Liver (tissue), 3 donors: Measurements from ENCODE around the gene WHAMM.

ENCODE experiments used
- EGR1 ChIP-seq, 2 donors: IDR thresholded peaks; 2 replicates each; pipeline ENCODE4 v1.6.1; 2016 to 2018; ENCODE audit warnings: antibody characterized with exemption in 2 of 2, low read depth in 2 of 2
- FOXA2 ChIP-seq: IDR thresholded peaks from 2 replicates; pipeline ENCODE4 v1.6.1; 2016; ENCODE audit warnings: antibody characterized with exemption
- GABPA ChIP-seq, 2 donors: IDR thresholded peaks in 1 of 2; conservative IDR thresholded peaks in 1 of 2; 2 replicates each; pipeline ENCODE4 v1.6.1; 2016; ENCODE audit warnings: antibody characterized with exemption in 2 of 2, mild to moderate bottlenecking in 1 of 2, moderate library complexity in 1 of 2
- JUND ChIP-seq, 2 donors: IDR thresholded peaks; 2 replicates each; pipeline ENCODE4 v1.6.1; 2016; ENCODE audit warnings: antibody characterized with exemption in 2 of 2
- RAD21 ChIP-seq, 2 donors: IDR thresholded peaks; 2 replicates each; pipeline ENCODE4 v1.6.1; 2016; ENCODE audit warnings: antibody characterized with exemption in 2 of 2, mild to moderate bottlenecking in 2 of 2
- RXRA ChIP-seq, 2 donors: IDR thresholded peaks; 2 replicates each; pipeline ENCODE4 v1.6.1; 2017 to 2018; ENCODE audit warnings: antibody characterized with exemption in 2 of 2, mild to moderate bottlenecking in 1 of 2
- TAF1 ChIP-seq: conservative IDR thresholded peaks from 2 replicates; pipeline ENCODE4 v1.6.1; 2016; ENCODE audit warnings: antibody characterized with exemption, mild to moderate bottlenecking
- YY1 ChIP-seq: IDR thresholded peaks from 2 replicates; pipeline ENCODE4 v1.6.1; 2016; ENCODE audit warnings: antibody characterized with exemption, mild to moderate bottlenecking
- TF ChIP-seq, protein P1 (sequence below): fragments of 150-350 bp; IDR thresholded peaks from 2 replicates; pipeline ENCODE4 v1.5.1; 2017; ENCODE audit warnings: improper control_type of control experiment, low read depth, low read length; ENCODE audit not compliant: missing input control
- TF ChIP-seq, protein P2 (sequence below): IDR thresholded peaks from 2 replicates; pipeline ENCODE4 v1.6.1; 2016; ENCODE audit warnings: antibody characterized with exemption
- TF ChIP-seq, protein P3 (sequence below): IDR thresholded peaks from 2 replicates; pipeline ENCODE4 v1.6.1; 2016; ENCODE audit warnings: antibody characterized with exemption
- TF ChIP-seq, protein P4 (sequence below): IDR thresholded peaks from 2 replicates; pipeline ENCODE4 v1.6.1; 2016; ENCODE audit warnings: antibody characterized with exemption, mild to moderate bottlenecking
- donor health status: healthy.
- donor health status: healthy.

DNA sequence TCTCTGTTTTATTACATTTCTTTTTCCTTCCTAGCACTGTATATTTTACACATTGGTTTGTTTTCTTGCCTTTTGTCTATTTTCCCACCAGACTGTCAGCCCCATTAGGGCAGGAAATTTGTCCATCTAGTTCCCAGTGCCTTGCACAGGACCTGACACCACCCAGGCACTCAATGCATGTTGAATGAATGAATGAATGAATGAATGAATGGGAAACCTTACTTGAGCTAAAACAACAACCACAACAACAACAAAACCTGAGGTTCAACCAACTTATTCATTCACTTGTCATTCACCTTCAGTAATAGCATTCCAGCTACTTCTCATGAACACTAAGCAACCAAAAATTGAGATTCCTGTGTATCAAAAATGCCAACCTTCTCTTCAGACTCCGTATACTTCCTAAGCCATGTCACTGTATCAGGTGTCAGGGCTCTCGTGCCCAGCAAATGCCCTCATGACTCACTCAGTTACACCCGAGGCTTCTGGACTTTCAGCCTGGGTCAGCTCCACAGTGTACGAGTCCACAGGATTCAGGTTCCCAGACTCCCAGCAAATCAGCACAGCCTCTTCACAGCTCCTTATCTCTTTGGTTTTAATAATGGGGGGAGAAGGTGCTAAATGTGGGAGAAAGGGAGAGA, 40.9 kb upstream of the WHAMM start:
- TF ChIP-seq, protein P1, sequence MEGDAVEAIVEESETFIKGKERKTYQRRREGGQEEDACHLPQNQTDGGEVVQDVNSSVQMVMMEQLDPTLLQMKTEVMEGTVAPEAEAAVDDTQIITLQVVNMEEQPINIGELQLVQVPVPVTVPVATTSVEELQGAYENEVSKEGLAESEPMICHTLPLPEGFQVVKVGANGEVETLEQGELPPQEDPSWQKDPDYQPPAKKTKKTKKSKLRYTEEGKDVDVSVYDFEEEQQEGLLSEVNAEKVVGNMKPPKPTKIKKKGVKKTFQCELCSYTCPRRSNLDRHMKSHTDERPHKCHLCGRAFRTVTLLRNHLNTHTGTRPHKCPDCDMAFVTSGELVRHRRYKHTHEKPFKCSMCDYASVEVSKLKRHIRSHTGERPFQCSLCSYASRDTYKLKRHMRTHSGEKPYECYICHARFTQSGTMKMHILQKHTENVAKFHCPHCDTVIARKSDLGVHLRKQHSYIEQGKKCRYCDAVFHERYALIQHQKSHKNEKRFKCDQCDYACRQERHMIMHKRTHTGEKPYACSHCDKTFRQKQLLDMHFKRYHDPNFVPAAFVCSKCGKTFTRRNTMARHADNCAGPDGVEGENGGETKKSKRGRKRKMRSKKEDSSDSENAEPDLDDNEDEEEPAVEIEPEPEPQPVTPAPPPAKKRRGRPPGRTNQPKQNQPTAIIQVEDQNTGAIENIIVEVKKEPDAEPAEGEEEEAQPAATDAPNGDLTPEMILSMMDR = no peak
- TF ChIP-seq FOXA2 = no peak
- TF ChIP-seq YY1 = no peak
- no peak for TF ChIP-seq EGR1 (IDR thresholded peaks at IDR 0.05; ENCODE audit: low read depth in 2 of 2)
- TF ChIP-seq GABPA (IDR thresholded peaks at IDR 0.05 in 1 of 2, conservative IDR thresholded peaks at IDR 0.05 in 1 of 2) = no peak
- TF ChIP-seq, protein P2, sequence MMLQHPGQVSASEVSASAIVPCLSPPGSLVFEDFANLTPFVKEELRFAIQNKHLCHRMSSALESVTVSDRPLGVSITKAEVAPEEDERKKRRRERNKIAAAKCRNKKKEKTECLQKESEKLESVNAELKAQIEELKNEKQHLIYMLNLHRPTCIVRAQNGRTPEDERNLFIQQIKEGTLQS = no peak
- TF ChIP-seq, protein P3, sequence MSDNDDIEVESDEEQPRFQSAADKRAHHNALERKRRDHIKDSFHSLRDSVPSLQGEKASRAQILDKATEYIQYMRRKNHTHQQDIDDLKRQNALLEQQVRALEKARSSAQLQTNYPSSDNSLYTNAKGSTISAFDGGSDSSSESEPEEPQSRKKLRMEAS = no peak
- TF ChIP-seq, protein P4, sequence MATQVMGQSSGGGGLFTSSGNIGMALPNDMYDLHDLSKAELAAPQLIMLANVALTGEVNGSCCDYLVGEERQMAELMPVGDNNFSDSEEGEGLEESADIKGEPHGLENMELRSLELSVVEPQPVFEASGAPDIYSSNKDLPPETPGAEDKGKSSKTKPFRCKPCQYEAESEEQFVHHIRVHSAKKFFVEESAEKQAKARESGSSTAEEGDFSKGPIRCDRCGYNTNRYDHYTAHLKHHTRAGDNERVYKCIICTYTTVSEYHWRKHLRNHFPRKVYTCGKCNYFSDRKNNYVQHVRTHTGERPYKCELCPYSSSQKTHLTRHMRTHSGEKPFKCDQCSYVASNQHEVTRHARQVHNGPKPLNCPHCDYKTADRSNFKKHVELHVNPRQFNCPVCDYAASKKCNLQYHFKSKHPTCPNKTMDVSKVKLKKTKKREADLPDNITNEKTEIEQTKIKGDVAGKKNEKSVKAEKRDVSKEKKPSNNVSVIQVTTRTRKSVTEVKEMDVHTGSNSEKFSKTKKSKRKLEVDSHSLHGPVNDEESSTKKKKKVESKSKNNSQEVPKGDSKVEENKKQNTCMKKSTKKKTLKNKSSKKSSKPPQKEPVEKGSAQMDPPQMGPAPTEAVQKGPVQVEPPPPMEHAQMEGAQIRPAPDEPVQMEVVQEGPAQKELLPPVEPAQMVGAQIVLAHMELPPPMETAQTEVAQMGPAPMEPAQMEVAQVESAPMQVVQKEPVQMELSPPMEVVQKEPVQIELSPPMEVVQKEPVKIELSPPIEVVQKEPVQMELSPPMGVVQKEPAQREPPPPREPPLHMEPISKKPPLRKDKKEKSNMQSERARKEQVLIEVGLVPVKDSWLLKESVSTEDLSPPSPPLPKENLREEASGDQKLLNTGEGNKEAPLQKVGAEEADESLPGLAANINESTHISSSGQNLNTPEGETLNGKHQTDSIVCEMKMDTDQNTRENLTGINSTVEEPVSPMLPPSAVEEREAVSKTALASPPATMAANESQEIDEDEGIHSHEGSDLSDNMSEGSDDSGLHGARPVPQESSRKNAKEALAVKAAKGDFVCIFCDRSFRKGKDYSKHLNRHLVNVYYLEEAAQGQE = no peak
- no peak for TF ChIP-seq JUND (IDR thresholded peaks at IDR 0.05)
- TF ChIP-seq RAD21 (IDR thresholded peaks at IDR 0.05) = no peak
- no peak for TF ChIP-seq TAF1
- TF ChIP-seq RXRA (IDR thresholded peaks at IDR 0.05) = no peak
